ENCODE data around the gene WDR54. TPM values are rescaled to one million over a fixed set of nuclear protein-coding genes. Genes with fewer than 3 reads are reported as not detected.
A peak's percentile ranks its signal among the peaks of the same experiment; 100 is the strongest.
"Not testable (repeated sequence)": the region's sequence is repeated elsewhere in the genome, so short reads cannot be mapped to it uniquely, and the experiment has no call there.

WDR54 gene
- total and polyA plus RNA-seq, 5 experiments from 2014 or later, result 28.9 to 65.1 (median 43.9) TPM

DNA sequence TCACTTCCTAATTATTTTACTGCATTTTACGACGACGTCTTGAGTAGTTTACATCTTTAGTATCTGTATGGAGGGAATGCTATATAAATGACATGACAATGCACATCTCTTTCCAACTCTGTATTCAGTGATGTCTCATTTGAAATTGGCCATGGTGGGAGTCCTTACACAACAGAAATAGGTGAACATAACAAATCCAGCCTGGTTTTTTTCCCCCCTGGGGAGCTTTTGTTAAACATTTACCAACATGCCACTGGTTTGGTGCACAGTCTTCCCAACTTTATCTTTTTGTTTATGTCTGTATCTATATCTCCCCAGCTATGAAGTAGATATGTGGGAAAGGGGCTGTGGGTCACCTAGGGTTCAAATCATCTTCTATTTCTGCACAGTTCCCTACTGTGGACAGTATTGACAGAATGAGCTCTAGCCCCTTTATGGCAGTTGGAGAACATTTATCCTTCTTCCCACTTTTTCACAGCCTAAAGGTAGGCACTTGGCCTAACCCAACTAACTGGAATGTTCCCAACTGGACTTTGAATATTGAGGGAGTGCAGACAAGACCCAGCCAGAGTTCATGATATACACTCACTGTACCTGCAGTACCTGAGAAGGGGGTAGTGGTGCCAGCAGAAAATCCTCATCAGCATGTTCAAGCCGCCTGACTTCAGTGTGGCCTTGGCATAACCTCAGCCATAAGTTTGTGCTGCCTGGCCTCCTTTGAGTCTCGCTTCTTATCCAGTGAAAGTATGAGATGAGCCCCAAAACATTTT, 25.9 kb downstream of the WDR54 start:
- DNase-seq (no peak), ATAC-seq (no peak)
- Mint-ChIP-seq H3K9me3 (no peaks in the 10 kb centered on the region), H3K27ac (no peak overlapping the region), H3K36me3 (no peaks in the 10 kb centered on the region), H3K4me1 (peaks cover under 1 to 4% (median 2%) of the 10 kb centered on the region in 4 donors), H3K27me3 (peaks cover 4 to 16% (median 13%) of the 10 kb centered on the region in 5 donors), H3K4me3 (no peak overlapping the region)
- POLR2A ChIA-PET, result no interaction called here

DNA sequence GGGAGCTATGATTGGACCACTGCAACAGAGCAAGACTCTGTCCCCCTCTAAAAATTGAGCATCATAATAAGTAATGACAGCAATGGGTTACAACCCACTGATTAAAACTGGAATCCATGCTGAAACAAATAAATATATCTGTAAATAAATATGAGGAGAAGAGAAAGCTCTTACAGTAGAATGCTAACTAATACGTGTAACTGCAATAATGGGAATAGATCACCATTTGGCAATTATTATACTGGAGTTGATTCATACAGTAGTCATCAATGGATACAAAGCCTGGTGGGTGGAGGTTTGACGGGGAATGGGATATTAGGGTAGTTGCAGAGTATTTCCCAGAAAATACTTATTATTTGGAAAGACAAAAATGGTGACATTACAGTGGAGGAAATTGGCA, 27.2 kb downstream of the WDR54 start:
- Mint-ChIP-seq H3K36me3 (no peaks in the 10 kb centered on the region), H3K27me3 (peaks cover 3 to 11% (median 7%) of the 10 kb centered on the region in 5 donors), H3K4me3 (no peak overlapping the region), H3K4me1 (peaks cover 2 to 11% (median 10%) of the 10 kb centered on the region in 4 donors), H3K9me3 (no peaks in the 10 kb centered on the region), H3K27ac (no peak overlapping the region)
- ATAC-seq (no peak), DNase-seq (no peak)
- POLR2A ChIA-PET, result no interaction called here

DNA sequence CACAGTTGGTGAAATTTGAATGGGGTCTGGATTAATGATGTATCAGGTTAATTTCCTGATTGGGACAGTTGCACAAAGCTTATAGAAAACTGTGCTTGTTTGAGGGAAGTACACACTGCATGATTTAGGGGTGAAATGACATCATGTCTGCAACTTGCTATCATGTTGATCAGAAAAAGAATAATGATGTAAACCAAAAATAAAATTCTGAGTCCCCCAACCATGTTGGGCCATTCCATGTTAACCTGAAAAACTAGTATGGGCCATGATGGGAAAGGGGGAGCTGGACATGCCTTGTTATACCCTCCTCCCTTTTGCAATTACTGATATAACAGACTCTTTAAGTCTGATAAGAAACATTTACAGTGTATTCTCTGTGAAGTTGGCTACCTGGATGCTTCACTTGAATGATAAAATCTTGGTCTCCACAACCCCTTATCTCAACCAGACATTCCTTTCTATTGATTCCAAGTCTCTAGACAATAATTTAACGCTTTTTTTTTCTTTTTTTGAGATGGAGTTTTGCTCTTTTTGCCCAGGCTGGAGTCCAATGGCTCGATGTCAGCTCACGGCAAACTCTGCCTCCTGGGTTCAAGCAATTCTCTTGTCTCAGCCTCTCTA, 29.1 kb downstream of the WDR54 start:
- DNase-seq, result no peak
- POLR2A ChIA-PET, result interaction anchor here (0.7 kb wide), 1 partner anchor 77 kb away, joined by 5 read pairs; no protein-coding TSS in a partner anchor
- ATAC-seq, result no peak
- H3K4me1 Mint-ChIP-seq, result peaks cover 17 to 28% (median 25%) of the 10 kb centered on the region in 4 donors
- H3K36me3 Mint-ChIP-seq, result peaks cover 0 to 4% (median 0%) of the 10 kb centered on the region in 3 donors
- no peak overlapping the region for H3K4me3 Mint-ChIP-seq
- no peaks in the 10 kb centered on the region for H3K9me3 Mint-ChIP-seq
- H3K27ac Mint-ChIP-seq, result no peak overlapping the region
- H3K27me3 Mint-ChIP-seq, result peaks cover 0 to 5% (median 0%) of the 10 kb centered on the region in 5 donors

DNA sequence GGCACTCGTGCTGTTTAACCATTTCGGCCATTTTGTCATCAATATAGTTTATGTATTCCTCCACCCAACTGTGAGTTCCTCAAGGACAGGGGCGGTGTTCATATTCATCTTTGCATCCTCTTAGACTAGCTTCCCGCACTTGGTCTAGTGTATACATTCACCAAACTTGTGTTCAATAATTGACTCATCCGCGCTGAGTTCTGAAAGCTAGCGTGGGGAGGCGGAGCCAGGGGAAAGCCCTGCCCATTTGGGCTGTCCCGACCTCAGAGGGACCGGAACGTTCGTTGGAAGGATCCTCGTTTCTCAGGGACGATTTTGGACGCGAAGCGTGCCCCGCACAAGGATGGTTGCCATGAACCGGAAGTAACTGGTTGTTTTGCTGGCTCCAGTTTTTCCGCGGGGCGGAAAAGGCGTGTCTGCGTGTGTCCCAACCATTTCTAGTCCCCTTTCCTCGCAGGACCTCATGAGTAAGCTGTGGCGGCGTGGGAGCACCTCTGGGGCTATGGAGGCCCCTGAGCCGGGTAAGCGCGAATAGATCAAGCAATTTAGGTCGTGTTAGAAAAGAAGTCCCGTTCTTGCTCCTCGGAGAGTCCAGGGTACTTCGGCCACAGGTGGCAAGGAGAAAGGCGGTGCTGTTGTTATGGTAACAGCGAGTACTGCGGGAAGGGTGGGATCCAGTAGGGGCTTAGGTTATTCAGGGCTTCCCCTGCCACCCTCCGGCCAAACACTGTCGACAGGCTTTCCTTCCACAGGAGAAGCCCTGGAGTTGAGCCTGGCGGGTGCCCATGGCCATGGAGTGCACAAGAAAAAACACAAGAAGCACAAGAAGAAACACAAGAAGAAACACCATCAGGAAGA, 33.4 kb downstream of the WDR54 start, which contains the start of gene INO80B:
TSS of gene INO80B (plus strand) at position 434 of the 858 bp plus-strand sequence. CDS start at position 464, 30 bp downstream.
- POLR2A ChIA-PET, result interaction anchor here (0.5 to 9.8 kb wide), 19 partner anchors 10 to 1221 kb away, joined by 3 to 172 read pairs (median 4); partner anchors contain the start of genes AUP1, C2orf81, CCDC142 and CCT7
- Mint-ChIP-seq H3K4me1 (peaks cover 34 to 66% (median 60%) of the 10 kb centered on the region in 4 donors), H3K27me3 (peaks cover 0 to 2% (median 0%) of the 10 kb centered on the region in 5 donors), H3K27ac (peak within 1 kb of the TSS; percentile 94 to 100 (median 100)), H3K36me3 (peaks cover 0 to 11% (median 0%) of the 10 kb centered on the region in 3 donors), H3K9me3 (no peaks in the 10 kb centered on the region), H3K4me3 (peak within 1 kb of the TSS; percentile 91 to 100 (median 99))
- peak; percentile 85 to 99 (median 97) for DNase-seq
- ATAC-seq, result peak; percentile 29 to 30

DNA sequence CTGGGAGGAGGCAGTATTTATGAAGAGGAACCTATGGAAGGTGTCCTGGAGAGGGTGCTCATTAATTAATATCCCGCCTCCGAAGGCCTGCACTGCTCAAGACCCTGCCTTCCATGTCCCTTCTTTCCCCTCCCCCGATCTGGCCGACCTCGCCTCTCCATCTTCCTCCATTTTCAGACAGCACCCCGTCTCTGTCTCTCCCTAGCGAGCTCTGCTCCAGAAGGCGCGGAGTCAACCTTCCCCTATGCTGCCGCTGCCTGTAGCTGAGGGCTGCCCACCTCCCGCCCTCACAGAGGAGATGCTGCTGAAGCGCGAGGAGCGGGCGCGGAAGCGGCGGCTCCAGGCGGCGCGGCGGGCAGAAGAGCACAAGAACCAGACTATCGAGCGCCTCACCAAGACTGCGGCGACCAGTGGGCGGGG, 35.6 kb downstream of the WDR54 start:
- H3K27ac Mint-ChIP-seq, result peak overlapping the region; percentile 94 to 100 (median 100)
- ATAC-seq (no peak), DNase-seq (no peak)
- H3K27me3 Mint-ChIP-seq, result peaks cover 0 to 2% (median 0%) of the 10 kb centered on the region in 5 donors
- peaks cover 40 to 74% (median 67%) of the 10 kb centered on the region in 4 donors for H3K4me1 Mint-ChIP-seq
- peak overlapping the region; percentile 91 to 100 (median 98) for H3K4me3 Mint-ChIP-seq
- POLR2A ChIA-PET, result interaction anchor here (0.5 to 9.8 kb wide), 11 partner anchors 8 to 720 kb away, joined by 3 to 172 read pairs (median 15); partner anchors contain the start of genes AUP1, C2orf81, CCDC142 and HTRA2
- H3K9me3 Mint-ChIP-seq, result no peaks in the 10 kb centered on the region
- H3K36me3 Mint-ChIP-seq, result peaks cover 0 to 19% (median 0%) of the 10 kb centered on the region in 3 donors

DNA sequence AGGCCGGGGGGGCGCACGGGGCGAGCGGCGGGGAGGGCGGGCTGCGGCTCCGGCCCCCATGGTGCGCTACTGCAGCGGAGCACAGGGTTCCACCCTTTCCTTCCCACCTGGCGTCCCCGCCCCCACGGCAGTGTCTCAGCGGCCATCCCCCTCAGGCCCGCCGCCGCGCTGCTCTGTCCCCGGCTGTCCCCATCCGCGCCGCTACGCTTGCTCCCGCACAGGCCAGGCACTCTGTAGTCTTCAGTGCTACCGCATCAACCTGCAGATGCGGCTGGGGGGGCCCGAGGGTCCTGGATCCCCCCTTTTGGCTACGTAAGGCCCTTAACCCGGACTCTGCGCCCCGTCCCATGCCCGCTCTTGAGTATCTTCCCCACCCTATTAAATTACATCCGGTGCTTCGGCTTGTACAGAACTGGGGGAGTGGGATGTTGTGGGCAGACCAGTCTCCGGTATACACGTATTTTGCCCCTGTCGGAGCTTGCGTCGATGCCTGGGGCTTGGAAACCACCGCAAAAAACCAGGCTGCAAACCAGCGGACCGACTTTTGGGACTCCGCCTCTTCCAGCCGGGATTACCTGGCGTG, 36.1 kb downstream of the WDR54 start:
- Mint-ChIP-seq H3K9me3 (no peaks in the 10 kb centered on the region), H3K4me3 (peak overlapping the region; percentile 91 to 100 (median 98)), H3K27ac (peak overlapping the region; percentile 93 to 100 (median 100)), H3K4me1 (peaks cover 40 to 73% (median 63%) of the 10 kb centered on the region in 4 donors), H3K36me3 (peaks cover 0 to 20% (median 0%) of the 10 kb centered on the region in 3 donors), H3K27me3 (peaks cover 0 to 2% (median 0%) of the 10 kb centered on the region in 5 donors)
- POLR2A ChIA-PET, result interaction anchor here (0.5 to 9.8 kb wide), 26 partner anchors 7 to 1225 kb away, joined by 3 to 172 read pairs (median 5); partner anchors contain the start of genes AUP1, C2orf81, CCDC142 and CCT7
- DNase-seq (peak; percentile 76 to 95 (median 80)), ATAC-seq (peak; percentile 52 to 67)

DNA sequence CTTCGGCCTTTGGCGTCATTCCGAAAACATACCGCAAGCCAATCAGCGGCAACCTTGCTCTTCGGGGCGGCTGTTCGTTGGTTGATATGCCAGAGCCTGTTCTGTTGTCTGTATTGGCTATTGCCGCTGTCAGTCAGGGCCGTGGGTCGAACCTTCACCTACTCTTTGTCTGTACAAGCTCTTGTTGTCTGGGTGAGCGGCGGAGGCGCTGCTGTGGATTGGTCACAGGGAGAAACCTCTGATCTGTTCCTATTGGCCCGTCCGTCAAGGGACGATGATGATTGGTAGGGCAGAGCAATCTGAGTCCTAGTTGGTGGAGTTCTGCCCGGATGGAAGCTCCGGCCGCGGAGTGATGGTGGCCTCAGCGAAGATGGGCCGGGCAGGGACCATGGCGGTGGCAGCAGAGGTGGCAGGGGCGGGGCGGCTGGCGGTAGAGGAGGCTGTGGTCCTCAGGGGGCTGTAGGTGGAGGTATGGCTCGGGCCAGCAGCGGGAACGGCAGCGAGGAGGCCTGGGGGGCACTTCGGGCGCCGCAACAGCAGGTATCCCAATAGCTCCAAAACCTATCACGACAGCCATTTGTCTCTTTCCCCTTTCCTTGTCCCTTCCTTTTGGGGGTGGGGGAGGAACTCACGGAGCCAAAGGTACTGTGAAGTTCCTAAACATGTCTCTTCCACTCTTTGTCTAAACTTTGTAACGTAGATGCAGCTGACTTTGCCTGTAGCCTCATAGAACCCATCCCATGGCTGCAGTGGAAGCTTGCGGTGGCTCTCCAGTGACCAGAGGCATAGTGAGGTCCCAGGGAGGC, 36.8 kb downstream of the WDR54 start, which contains the start of gene WBP1:
TSS of gene WBP1 (plus strand) at position 307 of the 806 bp plus-strand sequence. CDS start at position 472, 165 bp downstream.
- H3K4me1 Mint-ChIP-seq, result peaks cover 42 to 73% (median 60%) of the 10 kb centered on the region in 4 donors
- DNase-seq, result peak; percentile 90 to 100 (median 100)
- peak; percentile 83 to 84 for ATAC-seq
- peaks cover 0 to 2% (median 0%) of the 10 kb centered on the region in 5 donors for H3K27me3 Mint-ChIP-seq
- POLR2A ChIA-PET, result interaction anchor here (0.5 to 9.8 kb wide), 28 partner anchors 10 to 1225 kb away, joined by 3 to 172 read pairs (median 4); partner anchors contain the start of genes AUP1, C2orf81, CCDC142 and CCT7
- H3K4me3 Mint-ChIP-seq, result peak within 1 kb of the TSS; percentile 91 to 100 (median 98)
- peaks cover 0 to 20% (median 0%) of the 10 kb centered on the region in 3 donors for H3K36me3 Mint-ChIP-seq
- H3K9me3 Mint-ChIP-seq, result no peaks in the 10 kb centered on the region
- peak within 1 kb of the TSS; percentile 94 to 100 (median 100) for H3K27ac Mint-ChIP-seq

DNA sequence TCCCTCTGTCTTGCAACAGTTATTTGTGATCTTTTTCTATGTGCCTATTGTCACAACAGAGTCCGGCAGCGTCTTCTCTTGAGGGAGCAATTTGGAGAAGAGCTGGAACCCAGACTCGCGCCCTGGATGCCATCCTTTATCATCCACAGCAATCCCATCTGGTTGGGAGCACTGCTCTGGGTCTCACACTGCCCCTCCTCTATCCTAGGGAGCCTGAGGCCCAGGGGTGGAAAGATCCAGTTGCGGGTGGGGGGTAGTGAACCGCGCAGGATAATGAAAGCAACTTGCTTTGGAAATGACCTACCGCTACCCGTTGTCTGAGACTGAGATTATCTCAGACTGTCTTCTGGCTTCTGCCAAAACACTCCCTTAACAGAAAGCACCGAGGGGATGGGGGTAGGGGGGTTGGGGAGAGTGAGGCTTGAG, 37.4 kb downstream of the WDR54 start:
- no peak for DNase-seq
- Mint-ChIP-seq H3K36me3 (peaks cover 0 to 20% (median 0%) of the 10 kb centered on the region in 3 donors), H3K27me3 (peaks cover 0 to 2% (median 0%) of the 10 kb centered on the region in 5 donors), H3K4me3 (peak overlapping the region; percentile 91 to 100 (median 98)), H3K27ac (peak overlapping the region; percentile 93 to 100 (median 100)), H3K9me3 (no peaks in the 10 kb centered on the region), H3K4me1 (peaks cover 42 to 74% (median 63%) of the 10 kb centered on the region in 4 donors)
- no peak for ATAC-seq
- POLR2A ChIA-PET, result interaction anchor here (0.5 to 9.8 kb wide), 24 partner anchors 9 to 1226 kb away, joined by 3 to 172 read pairs (median 4); partner anchors contain the start of genes AUP1, C2orf81, CCDC142 and DQX1

DNA sequence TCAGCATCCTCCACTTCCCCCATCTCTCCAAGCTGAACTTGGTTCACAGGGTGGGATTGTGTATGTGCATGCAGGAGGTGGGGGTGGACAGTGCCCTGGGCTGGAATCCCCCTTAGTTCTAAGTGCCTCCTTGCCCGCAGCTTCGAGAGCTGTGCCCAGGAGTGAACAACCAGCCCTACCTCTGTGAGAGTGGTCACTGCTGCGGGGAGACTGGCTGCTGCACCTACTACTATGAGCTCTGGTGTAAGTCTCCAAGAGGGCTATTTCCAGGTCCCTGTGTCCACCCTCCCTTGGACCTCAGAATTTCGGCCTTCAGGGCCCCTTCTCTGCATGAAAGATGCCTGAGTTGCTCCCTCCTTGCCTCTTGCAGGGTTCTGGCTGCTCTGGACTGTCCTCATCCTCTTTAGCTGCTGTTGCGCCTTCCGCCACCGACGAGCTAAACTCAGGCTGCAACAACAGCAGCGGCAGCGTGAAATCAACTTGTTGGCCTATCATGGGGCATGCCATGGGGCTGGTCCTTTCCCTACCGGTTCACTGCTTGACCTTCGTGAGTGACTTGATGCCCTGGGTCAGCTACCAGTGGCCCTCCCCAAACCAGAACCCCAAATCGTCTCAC, 38.1 kb downstream of the WDR54 start:
- peaks cover 0 to 20% (median 0%) of the 10 kb centered on the region in 3 donors for H3K36me3 Mint-ChIP-seq
- DNase-seq, H3K9me3 Mint-ChIP-seq, H3K27me3 Mint-ChIP-seq, ATAC-seq: not testable (repeated sequence)
- peak overlapping the region; percentile 90 to 100 (median 100) for H3K27ac Mint-ChIP-seq
- H3K4me3 Mint-ChIP-seq, result peak overlapping the region; percentile 91 to 100 (median 98)
- peaks cover 38 to 71% (median 64%) of the 10 kb centered on the region in 4 donors for H3K4me1 Mint-ChIP-seq
- POLR2A ChIA-PET, result interaction anchor here (0.6 to 9.8 kb wide), 7 partner anchors 9 to 1079 kb away, joined by 3 to 172 read pairs (median 45); partner anchors contain the start of genes AUP1, C2orf81, CCDC142 and HTRA2

DNA sequence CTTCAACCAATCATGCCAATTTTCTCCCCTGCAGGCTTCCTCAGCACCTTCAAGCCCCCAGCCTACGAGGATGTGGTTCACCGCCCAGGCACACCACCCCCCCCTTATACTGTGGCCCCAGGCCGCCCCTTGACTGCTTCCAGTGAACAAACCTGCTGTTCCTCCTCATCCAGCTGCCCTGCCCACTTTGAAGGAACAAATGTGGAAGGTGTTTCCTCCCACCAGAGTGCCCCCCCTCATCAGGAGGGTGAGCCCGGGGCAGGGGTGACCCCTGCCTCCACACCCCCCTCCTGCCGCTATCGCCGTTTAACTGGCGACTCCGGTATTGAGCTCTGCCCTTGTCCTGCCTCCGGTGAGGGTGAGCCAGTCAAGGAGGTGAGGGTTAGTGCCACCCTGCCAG, 38.7 kb downstream of the WDR54 start:
- not testable (repeated sequence) for H3K27me3 Mint-ChIP-seq, H3K9me3 Mint-ChIP-seq, ATAC-seq, DNase-seq
- peak overlapping the region; percentile 22 to 100 (median 96) for H3K4me3 Mint-ChIP-seq
- H3K4me1 Mint-ChIP-seq, result peaks cover 32 to 66% (median 59%) of the 10 kb centered on the region in 4 donors
- POLR2A ChIA-PET, result interaction anchor here (1.3 to 9.8 kb wide), 4 partner anchors 8 to 71 kb away, joined by 3 to 172 read pairs (median 58); partner anchors contain the start of genes AUP1, HTRA2 and MRPL53
- peaks cover 0 to 18% (median 0%) of the 10 kb centered on the region in 3 donors for H3K36me3 Mint-ChIP-seq
- peak overlapping the region in 6 of 10 donors; percentile 22 to 74 (median 62) for H3K27ac Mint-ChIP-seq
